ENCODE measurements around the gene RUNX3. TPM values are rescaled to one million over a fixed set of nuclear protein-coding genes. Genes with fewer than 3 reads are reported as not detected.
"Not testable (repeated sequence)": the region's sequence is repeated elsewhere in the genome, so short reads cannot be mapped to it uniquely, and the experiment has no call there.

RUNX3 gene
- total RNA-seq, 1 experiment from 2014 or later, result 8.6 TPM

GRCh38 chr1:24910210-24910609 lies 19.9 kb downstream of the RUNX3 start:
- ChIA-PET CTCF (no interaction called here), POLR2A (ENCODE audit: low non-redundant PET) (no interaction called here)
- DNase-seq (ENCODE audit: low spot score), result no peak
- no TSS peak for BruUV-seq (replicated peaks)
- no peaks in the 10 kb centered on the region for H3K9me3 ChIP-seq (ENCODE audit: low read depth, low read length, poor library complexity, severe bottlenecking)
- no peaks in the 10 kb centered on the region for H3K36me3 ChIP-seq (ENCODE audit: insufficient read depth, low read length, poor library complexity, severe bottlenecking)
- intact Hi-C loops (cut with micrococcal nuclease; ENCODE audit: unreplicated experiment), result no loop called here
- no peaks in the 10 kb centered on the region for H3K4me1 ChIP-seq (ENCODE audit: insufficient read depth, low read length, poor library complexity, severe bottlenecking)
- H3K27me3 ChIP-seq (replicated peaks; ENCODE audit: insufficient read depth, low read depth, low read length, poor library complexity), result no peaks in the 10 kb centered on the region
- H3K27ac ChIP-seq (ENCODE audit: low read depth, low read length, poor library complexity, severe bottlenecking), result no peak overlapping the region
- H3K4me3 ChIP-seq (ENCODE audit: low read depth, low read length, poor library complexity, severe bottlenecking), result no peak overlapping the region
- TF ChIP-seq, protein P1, sequence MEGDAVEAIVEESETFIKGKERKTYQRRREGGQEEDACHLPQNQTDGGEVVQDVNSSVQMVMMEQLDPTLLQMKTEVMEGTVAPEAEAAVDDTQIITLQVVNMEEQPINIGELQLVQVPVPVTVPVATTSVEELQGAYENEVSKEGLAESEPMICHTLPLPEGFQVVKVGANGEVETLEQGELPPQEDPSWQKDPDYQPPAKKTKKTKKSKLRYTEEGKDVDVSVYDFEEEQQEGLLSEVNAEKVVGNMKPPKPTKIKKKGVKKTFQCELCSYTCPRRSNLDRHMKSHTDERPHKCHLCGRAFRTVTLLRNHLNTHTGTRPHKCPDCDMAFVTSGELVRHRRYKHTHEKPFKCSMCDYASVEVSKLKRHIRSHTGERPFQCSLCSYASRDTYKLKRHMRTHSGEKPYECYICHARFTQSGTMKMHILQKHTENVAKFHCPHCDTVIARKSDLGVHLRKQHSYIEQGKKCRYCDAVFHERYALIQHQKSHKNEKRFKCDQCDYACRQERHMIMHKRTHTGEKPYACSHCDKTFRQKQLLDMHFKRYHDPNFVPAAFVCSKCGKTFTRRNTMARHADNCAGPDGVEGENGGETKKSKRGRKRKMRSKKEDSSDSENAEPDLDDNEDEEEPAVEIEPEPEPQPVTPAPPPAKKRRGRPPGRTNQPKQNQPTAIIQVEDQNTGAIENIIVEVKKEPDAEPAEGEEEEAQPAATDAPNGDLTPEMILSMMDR (conservative IDR thresholded peaks at IDR 0.05; ENCODE audit: low read depth, low read length), result no peak
- TF ChIP-seq EZH2 (IDR thresholded peaks at IDR 0.05; ENCODE audit: borderline replicate concordance, low read depth, low read length, poor library complexity, severe bottlenecking), result no peak

DNA sequence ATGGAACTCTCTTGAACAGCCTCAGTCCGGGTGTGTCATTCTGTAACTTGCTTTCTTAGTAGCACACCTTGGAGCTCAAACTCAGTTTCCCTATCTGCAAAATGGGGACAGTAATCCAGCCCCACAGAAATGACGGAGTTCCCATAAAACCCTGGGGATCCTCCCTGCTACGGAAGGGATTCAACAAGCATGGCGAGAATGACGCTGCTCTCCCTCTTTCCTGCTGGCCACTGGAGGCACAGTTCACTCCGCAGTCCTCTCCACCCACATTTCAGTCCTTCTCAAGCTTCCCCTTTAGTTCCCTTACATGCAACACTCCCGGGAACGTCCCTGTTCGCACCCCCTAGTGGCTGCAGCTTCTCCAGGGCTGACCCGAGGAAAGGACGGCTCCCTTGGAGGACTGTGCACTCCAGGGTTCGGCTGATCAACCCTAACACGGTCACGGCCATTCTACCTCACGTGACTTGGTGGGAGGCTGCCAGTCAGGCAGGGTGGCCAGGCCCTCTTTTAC lies 20.6 kb downstream of the RUNX3 start:
- H3K27me3 ChIP-seq (replicated peaks; ENCODE audit: insufficient read depth, low read depth, low read length, poor library complexity), result no peaks in the 10 kb centered on the region
- H3K36me3 ChIP-seq (ENCODE audit: insufficient read depth, low read length, poor library complexity, severe bottlenecking), result no peaks in the 10 kb centered on the region
- POLR2A ChIA-PET (ENCODE audit: low non-redundant PET), result interaction anchor here (0.6 kb wide), 1 partner anchor 24 kb away, joined by 5 read pairs; no protein-coding TSS in a partner anchor
- no peaks in the 10 kb centered on the region for H3K4me1 ChIP-seq (ENCODE audit: insufficient read depth, low read length, poor library complexity, severe bottlenecking)
- H3K9me3 ChIP-seq (ENCODE audit: low read depth, low read length, poor library complexity, severe bottlenecking), result no peaks in the 10 kb centered on the region
- H3K4me3 ChIP-seq (ENCODE audit: low read depth, low read length, poor library complexity, severe bottlenecking), result no peak overlapping the region
- intact Hi-C loops (cut with micrococcal nuclease; ENCODE audit: unreplicated experiment), result no loop called here
- TF ChIP-seq, protein P1 (conservative IDR thresholded peaks at IDR 0.05; ENCODE audit: low read depth, low read length), result peak; percentile 56
- no peak for TF ChIP-seq EZH2 (IDR thresholded peaks at IDR 0.05; ENCODE audit: borderline replicate concordance, low read depth, low read length, poor library complexity, severe bottlenecking)
- no peak overlapping the region for H3K27ac ChIP-seq (ENCODE audit: low read depth, low read length, poor library complexity, severe bottlenecking)
- peak; percentile 57 for DNase-seq (ENCODE audit: low spot score)
- CTCF ChIA-PET, result interaction anchor here (0.5 to 0.6 kb wide), 3 partner anchors 9 to 462 kb away, joined by 3 to 6 read pairs (median 3); no protein-coding TSS in a partner anchor
- BruUV-seq (replicated peaks), result no TSS peak

DNA sequence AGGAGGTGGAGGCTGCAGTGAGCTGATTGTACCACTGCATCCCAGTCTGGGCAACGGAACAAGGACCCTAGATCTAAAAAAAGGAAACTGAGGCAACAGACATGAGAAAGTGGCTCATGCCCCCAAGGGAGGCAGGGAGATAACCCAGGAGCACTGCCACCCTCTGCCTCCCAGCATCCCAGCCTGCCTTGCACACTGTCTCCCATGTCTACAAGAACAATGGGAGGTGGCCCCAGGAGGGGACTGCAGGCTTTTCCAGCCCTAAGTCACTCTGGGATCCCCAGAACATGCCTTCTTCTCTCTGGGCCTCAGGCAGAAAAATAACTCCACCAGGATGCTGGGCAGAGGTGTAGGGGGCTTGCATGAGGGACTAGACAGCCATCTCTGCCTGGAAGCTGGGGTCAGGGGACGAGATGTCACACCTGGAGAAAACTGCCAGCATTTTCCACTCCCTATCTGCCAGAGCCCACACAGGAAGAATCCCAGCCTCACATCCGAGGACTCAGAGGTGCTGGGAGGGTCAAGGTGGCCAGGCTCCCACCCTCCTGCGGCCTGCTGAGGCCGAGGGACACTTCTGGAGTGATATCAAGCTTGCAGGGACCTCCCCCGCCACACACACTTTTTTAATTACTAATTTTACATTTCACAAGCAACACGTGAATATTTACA lies 21.4 kb downstream of the RUNX3 start:
- CTCF ChIA-PET, result interaction anchor here (0.6 kb wide), 1 partner anchor 463 kb away, joined by 3 read pairs; no protein-coding TSS in a partner anchor
- TF ChIP-seq, protein P1 (conservative IDR thresholded peaks at IDR 0.05; ENCODE audit: low read depth, low read length), result no peak
- TF ChIP-seq EZH2 (IDR thresholded peaks at IDR 0.05; ENCODE audit: borderline replicate concordance, low read depth, low read length, poor library complexity, severe bottlenecking), result no peak
- POLR2A ChIA-PET (ENCODE audit: low non-redundant PET), result interaction anchor here (0.6 kb wide), 1 partner anchor 24 kb away, joined by 5 read pairs; no protein-coding TSS in a partner anchor

GRCh38 chr1:24907587-24908294 lies 22.3 kb downstream of the RUNX3 start:
- DNase-seq (ENCODE audit: low spot score); H3K36me3 ChIP-seq (ENCODE audit: insufficient read depth, low read length, poor library complexity, severe bottlenecking); H3K4me3 ChIP-seq (ENCODE audit: low read depth, low read length, poor library complexity, severe bottlenecking); H3K9me3 ChIP-seq (ENCODE audit: low read depth, low read length, poor library complexity, severe bottlenecking); intact Hi-C loops (cut with micrococcal nuclease; ENCODE audit: unreplicated experiment); POLR2A ChIA-PET (ENCODE audit: low non-redundant PET); H3K27me3 ChIP-seq (replicated peaks; ENCODE audit: insufficient read depth, low read depth, low read length, poor library complexity); CTCF ChIA-PET; H3K4me1 ChIP-seq (ENCODE audit: insufficient read depth, low read length, poor library complexity, severe bottlenecking); BruUV-seq (replicated peaks); H3K27ac ChIP-seq (ENCODE audit: low read depth, low read length, poor library complexity, severe bottlenecking): not testable (repeated sequence)

More for the DNA sequence above, 21.4 kb downstream of the RUNX3 start:
- DNase-seq (ENCODE audit: low spot score), result no peak
- no TSS peak for BruUV-seq (replicated peaks)
- Histone ChIP-seq H3K4me1 (ENCODE audit: insufficient read depth, low read length, poor library complexity, severe bottlenecking) (no peaks in the 10 kb centered on the region), H3K27ac (ENCODE audit: low read depth, low read length, poor library complexity, severe bottlenecking) (no peak overlapping the region), H3K36me3 (ENCODE audit: insufficient read depth, low read length, poor library complexity, severe bottlenecking) (no peaks in the 10 kb centered on the region), H3K4me3 (ENCODE audit: low read depth, low read length, poor library complexity, severe bottlenecking) (no peak overlapping the region), H3K27me3 (replicated peaks; ENCODE audit: insufficient read depth, low read depth, low read length, poor library complexity) (no peaks in the 10 kb centered on the region), H3K9me3 (ENCODE audit: low read depth, low read length, poor library complexity, severe bottlenecking) (no peaks in the 10 kb centered on the region)
- intact Hi-C loops (cut with micrococcal nuclease; ENCODE audit: unreplicated experiment), result no loop called here
